ENCODE measurements around the gene SMIM21. TPM values are rescaled to one million over a fixed set of nuclear protein-coding genes. Genes with fewer than 3 reads are reported as not detected.

SMIM21 gene
- total and polyA plus RNA-seq, 9 donors: not detected

DNA sequence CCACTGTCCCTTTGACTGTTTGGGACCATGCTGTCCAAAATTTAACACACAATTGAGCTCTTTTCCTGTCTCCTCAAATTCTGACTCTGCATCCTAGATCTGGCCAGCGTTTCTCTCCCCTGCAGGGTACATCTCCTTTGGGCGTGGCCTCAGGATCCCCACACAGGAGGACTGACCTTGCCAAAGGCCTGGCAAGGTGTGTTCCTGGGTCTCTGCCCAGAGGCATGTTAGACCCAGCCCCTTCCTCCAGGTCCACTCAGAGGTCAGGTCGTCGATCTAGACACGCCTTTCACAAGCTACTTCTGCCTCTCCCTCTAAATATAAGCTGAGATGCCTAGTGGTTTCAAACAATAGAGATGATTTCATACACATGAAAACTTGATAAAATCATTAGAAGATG, 45.4 kb upstream of the SMIM21 start:
- Histone ChIP-seq H3K27ac (no peak overlapping the region), H3K36me3 (no peaks in the 10 kb centered on the region), H3K4me3 (no peak overlapping the region), H3K27me3 (no peaks in the 10 kb centered on the region), H3K4me1 (ENCODE audit: insufficient read depth) (peaks cover 2% of the 10 kb centered on the region), H3K9me3 (no peaks in the 10 kb centered on the region)
- no peak for DNase-seq
- WGBS, 3 donors: 77 to 80% (median 80%) methylated on average over 5 of the region's 5 CpGs
- intact Hi-C loops (cut with DNase I): loop anchor here in 2 of 4 donors (10.0 kb wide), 2 partner anchors 268 to 828 kb away; partner anchors contain the start of gene PTGR3 (in 1 of the 2)
- TF ChIP-seq POLR2A (IDR thresholded peaks at IDR 0.05): no peak
- TF ChIP-seq, protein P1, sequence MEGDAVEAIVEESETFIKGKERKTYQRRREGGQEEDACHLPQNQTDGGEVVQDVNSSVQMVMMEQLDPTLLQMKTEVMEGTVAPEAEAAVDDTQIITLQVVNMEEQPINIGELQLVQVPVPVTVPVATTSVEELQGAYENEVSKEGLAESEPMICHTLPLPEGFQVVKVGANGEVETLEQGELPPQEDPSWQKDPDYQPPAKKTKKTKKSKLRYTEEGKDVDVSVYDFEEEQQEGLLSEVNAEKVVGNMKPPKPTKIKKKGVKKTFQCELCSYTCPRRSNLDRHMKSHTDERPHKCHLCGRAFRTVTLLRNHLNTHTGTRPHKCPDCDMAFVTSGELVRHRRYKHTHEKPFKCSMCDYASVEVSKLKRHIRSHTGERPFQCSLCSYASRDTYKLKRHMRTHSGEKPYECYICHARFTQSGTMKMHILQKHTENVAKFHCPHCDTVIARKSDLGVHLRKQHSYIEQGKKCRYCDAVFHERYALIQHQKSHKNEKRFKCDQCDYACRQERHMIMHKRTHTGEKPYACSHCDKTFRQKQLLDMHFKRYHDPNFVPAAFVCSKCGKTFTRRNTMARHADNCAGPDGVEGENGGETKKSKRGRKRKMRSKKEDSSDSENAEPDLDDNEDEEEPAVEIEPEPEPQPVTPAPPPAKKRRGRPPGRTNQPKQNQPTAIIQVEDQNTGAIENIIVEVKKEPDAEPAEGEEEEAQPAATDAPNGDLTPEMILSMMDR (IDR thresholded peaks at IDR 0.05): no peak
- TF ChIP-seq EP300 (IDR thresholded peaks at IDR 0.05): no peak

- Histone ChIP-seq H3K36me3 (no peaks in the 10 kb centered on the region), H3K9me3 (no peaks in the 10 kb centered on the region), H3K4me1 (ENCODE audit: insufficient read depth) (peaks cover 2% of the 10 kb centered on the region), H3K4me3 (no peak overlapping the region), H3K27ac (no peak overlapping the region), H3K27me3 (no peaks in the 10 kb centered on the region)
- intact Hi-C loops (cut with DNase I): loop anchor here in 2 of 4 donors (10.0 kb wide), 2 partner anchors 268 to 828 kb away; partner anchors contain the start of gene PTGR3 (in 1 of the 2)
- TF ChIP-seq EP300 (IDR thresholded peaks at IDR 0.05): no peak
- no peak for TF ChIP-seq POLR2A (IDR thresholded peaks at IDR 0.05)
- TF ChIP-seq, protein P1 (IDR thresholded peaks at IDR 0.05): no peak
- WGBS, 3 donors: 92 to 95% (median 94%) methylated on average over 7 of the region's 7 CpGs
- no peak for DNase-seq
These were observed 44.9 kb upstream of the SMIM21 start for GRCh38 chr18:75472396-75472795.

DNA sequence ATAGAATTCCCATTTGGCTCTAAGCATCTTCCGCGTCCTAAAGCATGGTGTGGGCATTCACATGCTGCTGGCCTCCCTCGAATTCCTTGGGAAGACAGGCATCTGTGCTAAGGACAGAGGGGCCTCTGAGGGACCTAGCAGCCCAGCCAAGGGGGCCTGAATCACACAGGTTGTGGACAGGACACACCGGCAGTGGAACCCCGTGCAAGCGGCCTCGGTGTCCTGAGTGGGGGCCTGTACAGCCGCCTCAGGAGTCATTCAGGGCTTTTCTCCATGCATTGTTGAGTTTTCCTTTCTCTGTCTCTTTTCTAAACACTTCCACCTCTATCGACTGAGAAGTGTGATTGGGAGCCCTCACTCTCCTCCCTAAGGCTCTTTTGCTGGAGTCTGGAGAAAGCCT, 44.3 kb upstream of the SMIM21 start:
- Histone ChIP-seq H3K4me3 (no peak overlapping the region), H3K4me1 (ENCODE audit: insufficient read depth) (peaks cover 2% of the 10 kb centered on the region), H3K27me3 (no peaks in the 10 kb centered on the region), H3K36me3 (no peaks in the 10 kb centered on the region), H3K9me3 (no peaks in the 10 kb centered on the region), H3K27ac (no peak overlapping the region)
- TF ChIP-seq POLR2A (IDR thresholded peaks at IDR 0.05) (no peak), EP300 (IDR thresholded peaks at IDR 0.05) (no peak)
- TF ChIP-seq, protein P1 (IDR thresholded peaks at IDR 0.05): no peak
- intact Hi-C loops (cut with DNase I): loop anchor here in 2 of 4 donors (10.0 kb wide), 2 partner anchors 267 to 827 kb away; partner anchors contain the start of gene PTGR3 (in 1 of the 2)
- WGBS, 3 donors: 90 to 94% (median 90%) methylated on average over 9 of the region's 9 CpGs
- no peak for DNase-seq

GRCh38 chr18:75467851-75468250, 40.3 kb upstream of the SMIM21 start:
- Histone ChIP-seq H3K27me3 (no peaks in the 10 kb centered on the region), H3K4me3 (no peak overlapping the region), H3K4me1 (ENCODE audit: insufficient read depth) (no peaks in the 10 kb centered on the region), H3K36me3 (no peaks in the 10 kb centered on the region), H3K9me3 (no peaks in the 10 kb centered on the region), H3K27ac (no peak overlapping the region)
- no peak for TF ChIP-seq EP300 (IDR thresholded peaks at IDR 0.05)
- TF ChIP-seq, protein P1 (IDR thresholded peaks at IDR 0.05): no peak
- no peak for TF ChIP-seq POLR2A (IDR thresholded peaks at IDR 0.05)
- DNase-seq: no peak
- intact Hi-C loops (cut with DNase I): no loop called here
- 72 to 80% (median 77%) methylated on average over 5 of the region's 5 CpGs for WGBS, 3 donors
